H9 (cell line): Measurements from ENCODE around the gene CD247. TPM values are rescaled to one million over a fixed set of nuclear protein-coding genes. Genes with fewer than 3 reads are reported as not detected.

Experiments
- DNase-seq: peaks from one replicate; pipeline ENCODE4 v3.0.0-alpha.2; 2017
- H2AFZ ChIP-seq: one replicate; pipeline ENCODE4 v1.6.1; 2013; ENCODE audit warnings: mild to moderate bottlenecking, low read length, control low read depth, moderate library complexity
- H2AK5ac ChIP-seq: 2 replicates; pipeline ENCODE4 v1.6.1; 2013; ENCODE audit warnings: low read length, control low read depth, mixed read lengths; ENCODE audit not compliant: insufficient read length
- H2BK120ac ChIP-seq: one replicate; pipeline ENCODE4 v1.6.1; 2013; ENCODE audit warnings: low read depth, mild to moderate bottlenecking, low read length, control low read depth, inconsistent platforms; ENCODE audit not compliant: poor library complexity, severe bottlenecking
- H2BK12ac ChIP-seq: 2 replicates; pipeline ENCODE4 v1.6.1; 2013; ENCODE audit warnings: low read length, control low read depth, mixed read lengths, low read depth; ENCODE audit not compliant: insufficient read length
- H2BK15ac ChIP-seq: 2 replicates; pipeline ENCODE4 v1.6.1; 2013; ENCODE audit warnings: low read depth, low read length, control low read depth
- H2BK20ac ChIP-seq: one replicate; pipeline ENCODE4 v1.6.1; 2013; ENCODE audit warnings: low read depth, mild to moderate bottlenecking, low read length, control low read depth, inconsistent platforms; ENCODE audit not compliant: poor library complexity, severe bottlenecking
- H2BK5ac ChIP-seq: 2 replicates; pipeline ENCODE4 v1.6.1; 2013; ENCODE audit warnings: low read length, control low read depth, mixed read lengths; ENCODE audit not compliant: insufficient read length
- H3K14ac ChIP-seq: 2 replicates; pipeline ENCODE4 v1.6.1; 2013; ENCODE audit warnings: low read length, control low read depth; ENCODE audit not compliant: insufficient read depth
- H3K18ac ChIP-seq: 2 replicates; pipeline ENCODE4 v1.6.1; 2013; ENCODE audit warnings: low read depth, mild to moderate bottlenecking, mixed read lengths, low read length, control low read depth; ENCODE audit not compliant: insufficient read length
- H3K23ac ChIP-seq: 2 replicates; pipeline ENCODE4 v1.6.1; 2013; ENCODE audit warnings: low read length, control low read depth, mixed read lengths, low read depth; ENCODE audit not compliant: insufficient read length
- H3K23me2 ChIP-seq: 2 replicates; pipeline ENCODE4 v1.6.1; 2013; ENCODE audit warnings: low read depth, mild to moderate bottlenecking, mixed read lengths, low read length, control low read depth; ENCODE audit not compliant: insufficient read length, poor library complexity, severe bottlenecking
- H3K27ac ChIP-seq: 2 replicates; pipeline ENCODE4 v1.5.1; 2013; ENCODE audit warnings: low read length, control low read depth, mixed read lengths, low read depth; ENCODE audit not compliant: insufficient read length
- H3K27me3 ChIP-seq: 2 replicates; pipeline ENCODE4 v1.6.1; 2013; ENCODE audit warnings: low read length, control low read depth, inconsistent platforms; ENCODE audit not compliant: insufficient read depth
- H3K4ac ChIP-seq: 2 replicates; pipeline ENCODE4 v1.6.1; 2013; ENCODE audit warnings: low read depth, mild to moderate bottlenecking, control low read depth, inconsistent platforms, low read length, moderate library complexity
- H3K4me1 ChIP-seq: 2 replicates; pipeline ENCODE4 v1.6.1; 2013; ENCODE audit warnings: low read length, control low read depth, inconsistent platforms; ENCODE audit not compliant: insufficient read depth
- H3K4me2 ChIP-seq: 2 replicates; pipeline ENCODE4 v1.6.1; 2013; ENCODE audit warnings: low read length, control low read depth, mixed read lengths; ENCODE audit not compliant: insufficient read length, insufficient read depth
- H3K56ac ChIP-seq: 2 replicates; pipeline ENCODE4 v1.6.1; 2013; ENCODE audit warnings: low read depth, mild to moderate bottlenecking, mixed read lengths, low read length, control low read depth; ENCODE audit not compliant: insufficient read length
- H3K79me1 ChIP-seq: 2 replicates; pipeline ENCODE4 v1.6.1; 2013; ENCODE audit warnings: low read depth, mild to moderate bottlenecking, moderate library complexity, low read length, control low read depth, inconsistent platforms; ENCODE audit not compliant: insufficient read depth, poor library complexity, severe bottlenecking
- H3K79me2 ChIP-seq: 2 replicates; pipeline ENCODE4 v1.6.1; 2013; ENCODE audit warnings: low read length, control low read depth, inconsistent platforms; ENCODE audit not compliant: insufficient read depth
- H3K9ac ChIP-seq: 2 replicates; pipeline ENCODE4 v1.6.1; 2013; ENCODE audit warnings: low read length, control low read depth, mixed read lengths; ENCODE audit not compliant: insufficient read length; ENCODE audit errors: extremely low read depth
- H3K9me3 ChIP-seq: one replicate; pipeline ENCODE4 v1.6.1; 2013; ENCODE audit warnings: low read depth, low read length, inconsistent platforms; ENCODE audit not compliant: control insufficient read depth
- H3T11ph ChIP-seq: one replicate; pipeline ENCODE4 v1.6.1; 2013; ENCODE audit warnings: mild to moderate bottlenecking, low read length, control low read depth, inconsistent platforms
- H4K20me1 ChIP-seq: one replicate; pipeline ENCODE4 v1.6.1; 2013; ENCODE audit not compliant: control insufficient read depth, insufficient read length, insufficient read depth
- H4K5ac ChIP-seq: 2 replicates; pipeline ENCODE4 v1.6.1; 2013; ENCODE audit warnings: low read depth, mild to moderate bottlenecking, mixed read lengths, low read length, control low read depth; ENCODE audit not compliant: insufficient read length
- H4K8ac ChIP-seq: replicated peaks from 2 replicates; pipeline ENCODE4 v1.6.1; 2013; ENCODE audit warnings: low read length, control low read depth, mixed read lengths, low read depth; ENCODE audit not compliant: insufficient read length
- H4K91ac ChIP-seq: 2 replicates; pipeline ENCODE4 v1.6.1; 2013; ENCODE audit warnings: low read depth, mild to moderate bottlenecking, moderate library complexity, mixed read lengths, low read length, control low read depth; ENCODE audit not compliant: insufficient read length
- H3K27ac Mint-ChIP-seq, 3 experiments: 2 replicates in 2 of 3; 3 replicates in 1 of 3; pipeline ENCODE4 v1.8.0; 2020 to 2021; ENCODE audit warnings: mixed read lengths in 3 of 3, mild to moderate bottlenecking in 1 of 3, moderate library complexity in 1 of 3
- H3K27me3 Mint-ChIP-seq: 2 replicates; pipeline ENCODE4 v1.8.0; 2021; ENCODE audit warnings: low read depth, mild to moderate bottlenecking, moderate library complexity, mixed read lengths
- H3K36me3 Mint-ChIP-seq, 3 experiments: 2 replicates in 2 of 3; 3 replicates in 1 of 3; pipeline ENCODE4 v1.8.0; 2020 to 2021; ENCODE audit warnings: low read depth in 3 of 3, mixed read lengths in 3 of 3; ENCODE audit not compliant: insufficient read depth in 1 of 3
- H3K4me1 Mint-ChIP-seq, 2 experiments: 2 replicates each; pipeline ENCODE4 v1.8.0; 2020; ENCODE audit warnings: mixed read lengths in 2 of 2
- H3K4me3 Mint-ChIP-seq, 2 experiments: 2 replicates in 1 of 2; 3 replicates in 1 of 2; pipeline ENCODE4 v1.8.0; 2020 to 2021; ENCODE audit warnings: mild to moderate bottlenecking in 2 of 2, mixed read lengths in 2 of 2, moderate library complexity in 1 of 2
- H3K9me3 Mint-ChIP-seq, 2 experiments: 2 replicates in 1 of 2; 3 replicates in 1 of 2; pipeline ENCODE4 v1.8.0; 2020; ENCODE audit warnings: mild to moderate bottlenecking in 2 of 2, mixed read lengths in 2 of 2, moderate library complexity in 1 of 2
- WGBS: extraction: QIAGEN DNeasy Blood & Tissue Kit; methylation state at CpG from one replicate; pipeline ENCODE4 v1.1.7; 2013; ENCODE audit warnings: missing lambda C conversion rate, low lambda C conversion rate, mixed read lengths; ENCODE audit not compliant: insufficient read length; ENCODE audit errors: extremely low coverage; 5-methylcytosine and 5-hydroxymethylcytosine counted together
- total RNA-seq: library from RNA; stranded (reverse); gene quantifications from 2 replicates; pipeline ENCODE4 v1.2.1, GENCODE V29; 2021
- TF ChIP-seq, protein P1 (sequence below): fragments of 200-600 bp; sonication (generic); conservative IDR thresholded peaks from 3 replicates; pipeline ENCODE4 v1.8.0; 2021; ENCODE audit warnings: antibody characterized with exemption, mild to moderate bottlenecking

Gene CD247
- total RNA-seq, 1 experiment from 2014 or later = 1.2 TPM

DNA sequence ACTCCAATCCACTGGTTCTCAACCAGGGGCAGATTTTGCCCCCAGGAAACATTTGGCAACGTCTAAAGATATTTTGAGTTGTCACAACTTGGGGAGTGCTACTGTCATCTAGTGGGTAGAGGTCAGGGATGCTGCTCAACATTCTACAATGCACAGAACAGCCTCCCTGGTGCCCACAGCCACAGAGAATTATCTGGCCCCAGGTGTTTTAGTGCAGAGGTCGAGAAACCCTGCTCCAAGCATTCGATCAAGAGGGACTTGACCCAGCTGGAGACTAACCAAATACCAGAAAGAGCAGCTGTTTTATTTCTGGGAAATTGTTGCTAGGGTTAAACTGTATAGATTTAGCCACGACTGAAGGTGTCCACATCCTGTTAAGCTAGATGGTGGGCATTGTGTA, 19.2 kb downstream of the CD247 start:
- Histone ChIP-seq H3K79me1 (no peaks in the 10 kb centered on the region), H3K9me3 (no peaks in the 10 kb centered on the region), H3K14ac (no peak overlapping the region), H3K4me1 (peaks cover 11% of the 10 kb centered on the region; the same call in 1 of the 2 replicates), H3K79me2 (no peaks in the 10 kb centered on the region), H4K5ac (no peak overlapping the region), H4K91ac (no peak overlapping the region), H3T11ph (no peak overlapping the region), H3K56ac (no peak overlapping the region), H3K23ac (no peak overlapping the region), H3K27me3 (no peaks in the 10 kb centered on the region), H3K18ac (no peak overlapping the region), H2BK12ac (no peak overlapping the region), H2BK15ac (no peak overlapping the region), H3K4ac (no peak overlapping the region), H2BK120ac (no peak overlapping the region), H3K4me2 (no peak overlapping the region), H2AK5ac (no peak overlapping the region), H4K8ac (no peak overlapping the region), H3K27ac (no peak overlapping the region), H3K9ac (no peak overlapping the region), H2AFZ (no peak overlapping the region), H4K20me1 (no peaks in the 10 kb centered on the region), H3K23me2 (no peaks in the 10 kb centered on the region), H2BK20ac (no peak overlapping the region), H2BK5ac (no peak overlapping the region)
- DNase-seq = no peak
- Mint-ChIP-seq H3K27ac (no peak overlapping the region), H3K4me3 (no peak overlapping the region), H3K9me3 (no peaks in the 10 kb centered on the region), H3K27me3 (peaks cover 24% of the 10 kb centered on the region), H3K36me3 (no peaks in the 10 kb centered on the region), H3K4me1 (peaks cover 29% of the 10 kb centered on the region in 2 experiments)
- TF ChIP-seq, protein P1, sequence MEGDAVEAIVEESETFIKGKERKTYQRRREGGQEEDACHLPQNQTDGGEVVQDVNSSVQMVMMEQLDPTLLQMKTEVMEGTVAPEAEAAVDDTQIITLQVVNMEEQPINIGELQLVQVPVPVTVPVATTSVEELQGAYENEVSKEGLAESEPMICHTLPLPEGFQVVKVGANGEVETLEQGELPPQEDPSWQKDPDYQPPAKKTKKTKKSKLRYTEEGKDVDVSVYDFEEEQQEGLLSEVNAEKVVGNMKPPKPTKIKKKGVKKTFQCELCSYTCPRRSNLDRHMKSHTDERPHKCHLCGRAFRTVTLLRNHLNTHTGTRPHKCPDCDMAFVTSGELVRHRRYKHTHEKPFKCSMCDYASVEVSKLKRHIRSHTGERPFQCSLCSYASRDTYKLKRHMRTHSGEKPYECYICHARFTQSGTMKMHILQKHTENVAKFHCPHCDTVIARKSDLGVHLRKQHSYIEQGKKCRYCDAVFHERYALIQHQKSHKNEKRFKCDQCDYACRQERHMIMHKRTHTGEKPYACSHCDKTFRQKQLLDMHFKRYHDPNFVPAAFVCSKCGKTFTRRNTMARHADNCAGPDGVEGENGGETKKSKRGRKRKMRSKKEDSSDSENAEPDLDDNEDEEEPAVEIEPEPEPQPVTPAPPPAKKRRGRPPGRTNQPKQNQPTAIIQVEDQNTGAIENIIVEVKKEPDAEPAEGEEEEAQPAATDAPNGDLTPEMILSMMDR = no peak
- WGBS = no CpG with 5 or more reads among the region's 4 CpGs
